Right atrium auricular region (tissue), 2 donors: ENCODE data around the gene TMCC2. TPM values are rescaled to one million over a fixed set of nuclear protein-coding genes. Genes with fewer than 3 reads are reported as not detected.
A peak's percentile ranks its signal among the peaks of the same experiment; 100 is the strongest.

Source experiments
- DNase-seq: peaks from one replicate; pipeline ENCODE4 v3.0.0-alpha.2; 2019; ENCODE audit warnings: low spot score
- H3K27ac ChIP-seq, 2 donors: fragments of 200-600 bp; sonication (generic); 1 replicate in 1 of 2; 2 replicates in 1 of 2; pipeline ENCODE4 v1.5.1; 2016 to 2019
- H3K27me3 ChIP-seq, 2 donors: fragments of 200-600 bp; sonication (generic); one replicate each; pipeline versions ENCODE4 v1.5.1 to v1.6.0; 2017 to 2019
- H3K36me3 ChIP-seq: fragments of 200-600 bp; sonication (generic); one replicate; pipeline ENCODE4 v1.5.1; 2016
- H3K4me1 ChIP-seq, 2 donors: fragments of 200-600 bp; sonication (generic); one replicate each; pipeline versions ENCODE4 v1.5.1 to v1.6.0; 2017 to 2019
- H3K4me3 ChIP-seq, 2 donors: fragments of 200-600 bp; sonication (generic); 1 replicate in 1 of 2; 2 replicates in 1 of 2; pipeline ENCODE4 v1.5.1; 2017 to 2019; ENCODE audit warnings: mild to moderate bottlenecking in 1 of 2, moderate library complexity in 1 of 2
- H3K9me3 ChIP-seq, 2 donors: fragments of 200-600 bp; sonication (generic); one replicate each; pipeline ENCODE4 v1.5.1; 2019
- CTCF ChIP-seq, 2 donors: fragments of 200-600 bp; sonication (generic); IDR thresholded peaks; one replicate each; pipeline ENCODE4 v1.5.1; 2019; ENCODE audit warnings: antibody characterized with exemption in 2 of 2
- total RNA-seq, 2 donors: library from RNA; depleted of rRNA; stranded (reverse); fragments of >200 nt; gene quantifications; one replicate each; pipeline ENCODE4 v1.1.0, GENCODE V29; 2016

The TMCC2 gene
- total RNA-seq, 2 donors from 2014 or later, result 8.5 to 11.9 TPM

DNA sequence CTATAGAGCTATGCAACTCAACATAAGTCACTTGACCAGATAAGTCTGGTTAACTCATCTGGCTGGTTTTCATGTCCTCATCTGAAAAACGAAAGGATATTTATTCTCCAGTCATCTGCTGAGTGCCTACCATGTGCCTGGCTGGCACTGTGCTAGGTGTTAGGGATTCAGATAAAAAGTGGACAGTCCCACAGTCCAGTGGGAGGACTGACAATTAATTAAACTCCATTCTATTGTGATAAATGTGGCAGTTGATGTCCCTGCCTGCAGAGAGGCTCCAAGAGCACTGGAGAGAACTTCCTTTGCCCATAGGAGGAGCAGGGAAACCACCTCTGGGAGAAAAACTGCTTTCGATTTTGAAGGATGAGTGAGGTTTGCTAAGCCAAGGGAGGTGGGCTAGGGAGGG lies 88.4 kb downstream of the TMCC2 start:
- no peaks in the 10 kb centered on the region for H3K9me3 ChIP-seq
- H3K27ac ChIP-seq, result peak overlapping the region; percentile 65 to 74
- DNase-seq, result no peak
- peaks cover 0 to 68% of the 10 kb centered on the region in 2 donors for H3K4me1 ChIP-seq
- H3K36me3 ChIP-seq, result no peaks in the 10 kb centered on the region
- TF ChIP-seq CTCF (IDR thresholded peaks at IDR 0.05), result no peak
- H3K4me3 ChIP-seq, result no peak overlapping the region
- H3K27me3 ChIP-seq, result no peaks in the 10 kb centered on the region

DNA sequence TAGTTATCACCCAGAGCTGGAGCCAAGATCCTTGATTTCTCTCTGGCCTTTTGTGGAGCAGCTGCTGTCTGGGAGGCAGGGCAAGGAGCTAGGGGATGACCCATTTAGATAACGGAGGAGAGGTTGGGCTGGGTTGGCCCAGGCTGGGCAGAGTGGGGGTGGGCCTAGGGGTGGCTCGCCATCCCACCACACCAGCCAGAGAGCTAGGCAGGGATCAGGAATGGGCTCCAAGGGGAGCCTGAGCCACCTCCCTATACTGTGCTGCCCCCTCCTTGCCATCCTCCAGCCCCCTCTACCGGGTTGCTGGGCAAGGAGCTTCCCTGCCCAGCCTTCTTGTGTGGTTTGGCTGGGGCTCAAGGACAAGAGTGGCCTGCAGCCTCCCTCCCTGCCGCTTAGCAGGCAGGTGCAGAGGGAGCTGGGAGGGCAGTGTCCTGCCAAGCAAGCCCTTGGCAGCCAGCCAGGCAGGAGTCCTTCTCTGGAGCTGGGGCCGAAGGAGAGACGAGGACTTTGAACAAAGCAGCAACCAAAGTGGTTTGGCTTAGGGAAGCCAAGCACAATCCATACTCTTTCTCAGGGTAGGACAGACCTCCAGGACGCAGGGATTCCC lies 89.7 kb downstream of the TMCC2 start:
- Histone ChIP-seq H3K4me1 (peaks cover 0 to 68% of the 10 kb centered on the region in 2 donors), H3K27me3 (no peaks in the 10 kb centered on the region), H3K4me3 (no peak overlapping the region), H3K36me3 (no peaks in the 10 kb centered on the region), H3K27ac (peak overlapping the region; percentile 65 to 74), H3K9me3 (no peaks in the 10 kb centered on the region)
- DNase-seq, result no peak
- TF ChIP-seq CTCF (IDR thresholded peaks at IDR 0.05), result peak in 1 of 2 donors; percentile 12

DNA sequence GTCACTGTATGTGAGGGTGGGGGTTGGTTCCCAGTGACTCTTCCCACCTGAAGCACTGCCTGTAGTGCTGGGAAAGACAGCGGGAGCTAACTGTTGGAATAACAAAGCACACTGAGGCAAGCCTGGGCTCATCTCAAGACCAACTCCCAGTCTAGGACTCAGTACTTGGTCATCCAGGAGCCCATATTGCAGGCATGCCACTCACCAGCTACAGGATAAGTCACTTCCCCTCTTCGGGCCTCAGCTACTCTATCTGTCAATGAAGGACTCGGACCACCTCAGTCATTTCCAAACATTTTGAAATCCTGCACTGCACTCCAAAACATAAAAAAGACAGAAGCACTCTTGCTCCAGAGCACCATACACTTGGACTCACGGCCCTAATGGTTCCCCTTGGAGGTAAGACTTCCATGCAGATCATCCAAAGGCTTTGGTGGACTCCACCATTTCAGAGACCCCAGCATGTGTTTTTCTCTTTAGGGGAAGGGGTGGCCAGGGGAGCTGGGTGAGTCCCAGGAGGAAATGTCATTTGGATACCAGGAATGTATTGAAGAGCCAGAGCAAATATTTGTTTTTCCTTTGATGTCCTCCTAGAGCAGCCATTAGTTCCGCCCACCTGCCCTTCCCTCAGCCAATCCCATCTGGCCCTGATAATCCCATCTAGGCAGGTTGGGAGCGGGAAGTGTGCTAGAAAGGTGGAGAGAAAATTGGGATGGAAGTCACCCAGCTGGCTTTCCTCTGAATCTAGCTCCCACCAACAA lies 90.7 kb downstream of the TMCC2 start:
- H3K36me3 ChIP-seq, result no peaks in the 10 kb centered on the region
- DNase-seq, result no peak
- peak overlapping the region; percentile 13 to 74 for H3K27ac ChIP-seq
- TF ChIP-seq CTCF (IDR thresholded peaks at IDR 0.05), result no peak
- no peak overlapping the region for H3K4me3 ChIP-seq
- H3K9me3 ChIP-seq, result no peaks in the 10 kb centered on the region
- peaks cover 0 to 62% of the 10 kb centered on the region in 2 donors for H3K4me1 ChIP-seq
- no peaks in the 10 kb centered on the region for H3K27me3 ChIP-seq

DNA sequence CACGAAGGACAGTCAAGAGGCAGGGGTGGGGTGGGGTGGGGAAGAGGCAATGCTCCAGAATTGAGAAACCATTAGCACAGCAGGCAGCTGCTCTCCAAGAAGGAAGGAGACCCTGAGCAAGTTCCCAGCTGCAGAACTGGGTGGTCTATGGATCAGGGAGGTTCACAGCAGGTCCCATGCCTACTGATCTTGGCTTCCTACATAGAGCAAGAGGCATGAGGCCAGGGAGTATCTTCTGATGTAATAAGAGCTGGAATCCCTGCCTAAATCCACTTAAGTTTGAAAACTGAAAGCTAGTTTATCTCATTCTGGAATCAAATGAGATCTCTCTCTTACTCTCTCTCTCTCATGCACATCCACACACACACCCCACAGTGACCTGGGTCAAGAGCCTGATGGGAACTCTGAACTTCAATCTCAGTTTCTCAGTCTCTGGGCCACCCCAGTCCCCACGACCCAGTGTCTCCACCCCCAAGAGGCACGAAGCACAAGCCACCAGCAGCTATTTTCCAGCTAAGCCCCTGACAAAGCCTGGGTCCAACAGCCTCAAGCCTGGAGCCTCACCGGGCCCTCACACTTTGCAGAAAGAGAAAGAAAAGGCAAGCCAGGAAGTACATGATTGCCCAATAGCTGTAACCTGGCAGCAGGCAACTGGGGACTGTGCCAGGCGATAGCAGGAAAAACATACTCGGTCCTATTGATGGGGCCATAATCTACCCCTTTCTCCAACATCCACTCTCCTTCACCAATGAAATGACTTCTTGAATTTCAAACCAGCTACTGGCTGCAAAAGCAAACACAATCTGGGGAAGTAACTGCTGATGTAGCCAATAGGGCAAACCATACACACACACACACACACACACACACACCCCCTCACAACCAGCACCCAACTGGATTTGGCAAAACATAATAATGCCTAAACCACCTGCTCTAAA lies 91.6 kb downstream of the TMCC2 start:
- DNase-seq, result peak; percentile 74
- Histone ChIP-seq H3K4me1 (peaks cover 0 to 52% of the 10 kb centered on the region in 2 donors), H3K27ac (peak overlapping the region; percentile 13 to 56), H3K9me3 (no peaks in the 10 kb centered on the region), H3K27me3 (no peaks in the 10 kb centered on the region), H3K4me3 (no peak overlapping the region), H3K36me3 (no peaks in the 10 kb centered on the region)
- no peak for TF ChIP-seq CTCF (IDR thresholded peaks at IDR 0.05)

DNA sequence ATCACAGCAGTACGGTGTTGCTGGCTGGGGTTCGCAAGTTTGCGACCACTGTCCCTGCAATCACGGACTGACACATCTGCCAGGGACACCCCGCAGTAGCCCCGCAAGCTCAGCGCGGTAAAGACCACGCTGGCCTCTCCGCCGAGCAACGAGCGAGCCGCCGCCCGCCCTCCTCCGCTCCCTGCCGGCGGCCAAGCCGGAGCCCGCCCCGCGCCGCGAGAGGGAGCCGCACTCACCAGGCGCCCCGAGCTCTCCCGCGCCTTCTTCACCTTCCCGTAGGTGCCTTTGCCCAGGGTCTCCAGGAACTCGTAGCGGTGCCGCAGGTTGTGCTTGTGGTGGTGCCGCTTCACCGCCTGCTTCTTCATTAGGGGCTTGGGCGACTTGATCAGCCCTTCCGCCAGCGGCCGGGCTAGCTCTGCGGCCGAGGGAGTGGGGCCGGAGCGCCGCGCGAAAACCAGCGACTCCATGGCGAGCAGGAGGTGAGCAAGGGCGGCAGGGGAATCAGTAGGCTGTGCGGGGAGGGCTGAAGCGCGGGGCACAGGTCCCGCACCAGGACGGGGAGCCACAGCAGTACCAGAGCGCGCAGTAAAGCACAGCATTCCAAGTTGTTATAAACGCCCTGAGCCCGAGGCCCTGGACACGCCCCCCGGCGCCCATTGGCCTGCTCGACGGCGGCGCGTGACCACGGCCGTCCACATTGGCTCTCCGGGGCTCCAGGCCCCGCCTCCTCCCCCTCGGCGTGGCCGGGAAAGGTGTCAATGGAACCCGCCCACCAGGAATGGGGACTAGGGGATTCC lies 93.6 kb downstream of the TMCC2 start, which contains the start of gene NUAK2:
TSS of gene NUAK2 (minus strand) at position 584 of the 797 bp plus-strand sequence. CDS start at position 467, 117 bp downstream.
- no peaks in the 10 kb centered on the region for H3K27me3 ChIP-seq
- H3K4me3 ChIP-seq, result peak within 1 kb of the TSS; percentile 65 to 69
- peak; percentile 89 for DNase-seq
- H3K4me1 ChIP-seq, result peaks cover 0 to 46% of the 10 kb centered on the region in 2 donors
- no peaks in the 10 kb centered on the region for H3K36me3 ChIP-seq
- H3K9me3 ChIP-seq, result no peaks in the 10 kb centered on the region
- H3K27ac ChIP-seq, result peak within 1 kb of the TSS; percentile 69 to 87
- TF ChIP-seq CTCF (IDR thresholded peaks at IDR 0.05), result peak; percentile 24 to 53
